Neural cell (in vitro differentiated cells): ENCODE data around the gene DNAJC8. TPM values are rescaled to one million over a fixed set of nuclear protein-coding genes. Genes with fewer than 3 reads are reported as not detected.

Experiments
- H2AFZ ChIP-seq: fragments of 200-600, 300-800 bp; sonication (generic), shearing (Covaris generic); 2 replicates; pipeline ENCODE4 v1.6.0; 2014; ENCODE audit warnings: low read depth, mild to moderate bottlenecking, antibody characterized with exemption, low read length, moderate library complexity
- H3F3A ChIP-seq: fragments of 200-600 bp; shearing (Covaris generic); 2 replicates; pipeline ENCODE4 v1.6.1; 2016; ENCODE audit warnings: mild to moderate bottlenecking, moderate library complexity, mixed read lengths, antibody characterized with exemption, low read length; ENCODE audit not compliant: insufficient read depth, poor library complexity, severe bottlenecking
- H3K27ac ChIP-seq: fragments of 200-600, 300-800 bp; sonication (generic), shearing (Covaris generic); 2 replicates; pipeline ENCODE4 v1.5.1; 2014; ENCODE audit warnings: mild to moderate bottlenecking, low read length, moderate library complexity
- H3K27me3 ChIP-seq: fragments of 300-800, 200-600 bp; sonication (generic), shearing (Covaris generic); 2 replicates; pipeline ENCODE4 v1.6.0; 2014; ENCODE audit warnings: mild to moderate bottlenecking, low read depth, low read length, moderate library complexity; ENCODE audit not compliant: insufficient read depth
- H3K36me3 ChIP-seq: fragments of 300-800, 200-600 bp; sonication (generic), shearing (Covaris generic); 2 replicates; pipeline ENCODE4 v1.5.1; 2014; ENCODE audit warnings: mild to moderate bottlenecking, antibody characterized with exemption, low read length, moderate library complexity; ENCODE audit not compliant: insufficient read depth
- H3K4me2 ChIP-seq: fragments of 300-800, 200-600 bp; sonication (generic), shearing (Covaris generic); 2 replicates; pipeline ENCODE4 v1.6.0; 2014; ENCODE audit warnings: mild to moderate bottlenecking, low read length
- H3K4me3 ChIP-seq: fragments of 300-800, 200-600 bp; sonication (generic), shearing (Covaris generic); 2 replicates; pipeline ENCODE4 v1.5.1; 2014; ENCODE audit warnings: mild to moderate bottlenecking, low read length, moderate library complexity
- H3K79me2 ChIP-seq: fragments of 200-600 bp; shearing (Covaris generic); replicated peaks from 2 replicates; pipeline ENCODE4 v1.6.0; 2014; ENCODE audit warnings: mild to moderate bottlenecking, low read length, moderate library complexity; ENCODE audit not compliant: insufficient read depth
- H3K9ac ChIP-seq: fragments of 300-800, 200-600 bp; sonication (generic), shearing (Covaris generic); 2 replicates; pipeline ENCODE4 v1.6.1; 2016; ENCODE audit warnings: mild to moderate bottlenecking, low read length, mixed read lengths
- H3K9me2 ChIP-seq: fragments of 200-600 bp; shearing (Covaris generic); 2 replicates; pipeline ENCODE4 v1.6.1; 2016; ENCODE audit warnings: mild to moderate bottlenecking, low read length, mixed read lengths; ENCODE audit not compliant: insufficient read depth
- H3K9me3 ChIP-seq: fragments of 200-600, 300-800 bp; sonication (generic), shearing (Covaris generic); 2 replicates; pipeline ENCODE4 v1.6.1; 2016; ENCODE audit warnings: mild to moderate bottlenecking, mixed run types, low read length, moderate library complexity, mixed read lengths
- H4K20me1 ChIP-seq: fragments of 200-600 bp; shearing (Covaris generic); 2 replicates; pipeline ENCODE4 v1.6.1; 2016; ENCODE audit warnings: mild to moderate bottlenecking, mixed run types; ENCODE audit not compliant: insufficient read depth
- EP300 ChIP-seq: fragments of 450-650 bp; conservative IDR thresholded peaks from 2 replicates; pipeline ENCODE4 v1.6.1; 2014; ENCODE audit warnings: antibody characterized with exemption, mild to moderate bottlenecking, moderate library complexity; ENCODE audit not compliant: poor library complexity, severe bottlenecking
- EZH2 ChIP-seq: fragments of 200-600, 300-800 bp; shearing (Covaris generic), sonication (generic); IDR thresholded peaks from 2 replicates; pipeline ENCODE4 v1.6.1; 2014; ENCODE audit warnings: antibody characterized with exemption, low read length, borderline replicate concordance, mild to moderate bottlenecking; ENCODE audit not compliant: insufficient read depth, poor library complexity, severe bottlenecking
- MXI1 ChIP-seq: fragments of 450-650 bp; conservative IDR thresholded peaks from 2 replicates; pipeline ENCODE4 v1.6.1; 2014; ENCODE audit warnings: antibody characterized with exemption, mild to moderate bottlenecking; ENCODE audit not compliant: poor library complexity, severe bottlenecking
- POLR2AphosphoS5 ChIP-seq: IDR thresholded peaks from 2 replicates; pipeline ENCODE4 v1.6.1; 2012
- RAD21 ChIP-seq: fragments of 450-650 bp; conservative IDR thresholded peaks from 2 replicates; pipeline ENCODE4 v1.6.1; 2014; ENCODE audit warnings: antibody characterized with exemption, mild to moderate bottlenecking, moderate library complexity
- REST ChIP-seq: IDR thresholded peaks from 2 replicates; pipeline ENCODE4 v1.6.1; 2012; ENCODE audit warnings: borderline replicate concordance
- SMC3 ChIP-seq: fragments of 450-650 bp; conservative IDR thresholded peaks from 2 replicates; pipeline ENCODE4 v1.6.1; 2014; ENCODE audit warnings: antibody characterized with exemption, mild to moderate bottlenecking, moderate library complexity; ENCODE audit not compliant: poor library complexity
- TAF1 ChIP-seq: IDR thresholded peaks from 2 replicates; pipeline ENCODE4 v1.6.1; 2012; ENCODE audit warnings: low read depth
- polyA plus RNA-seq: library from polyadenylated mRNA; depleted of rRNA; stranded (reverse); fragments of >200 nt; gene quantifications from 2 replicates; pipeline ENCODE4 v1.2.3, GENCODE V29; 2014
- TF ChIP-seq, protein P1 (sequence below): fragments of 450-650 bp; IDR thresholded peaks from 2 replicates; pipeline ENCODE4 v1.5.1; 2014; ENCODE audit warnings: antibody characterized with exemption, mild to moderate bottlenecking, moderate library complexity; ENCODE audit not compliant: poor library complexity, severe bottlenecking

The DNAJC8 gene
- polyA plus RNA-seq, 1 donor from 2014 or later, result 184 TPM

GRCh38 chr1:28264897-28265296, 32.1 kb upstream of the DNAJC8 start:
- no peak overlapping the region for H3K9ac ChIP-seq
- no peaks in the 10 kb centered on the region for H4K20me1 ChIP-seq
- H3K79me2 ChIP-seq, result peaks cover 51% of the 10 kb centered on the region
- no peaks in the 10 kb centered on the region for H3K27me3 ChIP-seq
- no peak overlapping the region for H3K4me3 ChIP-seq
- no peaks in the 10 kb centered on the region for H3F3A ChIP-seq
- TF ChIP-seq, protein P1, sequence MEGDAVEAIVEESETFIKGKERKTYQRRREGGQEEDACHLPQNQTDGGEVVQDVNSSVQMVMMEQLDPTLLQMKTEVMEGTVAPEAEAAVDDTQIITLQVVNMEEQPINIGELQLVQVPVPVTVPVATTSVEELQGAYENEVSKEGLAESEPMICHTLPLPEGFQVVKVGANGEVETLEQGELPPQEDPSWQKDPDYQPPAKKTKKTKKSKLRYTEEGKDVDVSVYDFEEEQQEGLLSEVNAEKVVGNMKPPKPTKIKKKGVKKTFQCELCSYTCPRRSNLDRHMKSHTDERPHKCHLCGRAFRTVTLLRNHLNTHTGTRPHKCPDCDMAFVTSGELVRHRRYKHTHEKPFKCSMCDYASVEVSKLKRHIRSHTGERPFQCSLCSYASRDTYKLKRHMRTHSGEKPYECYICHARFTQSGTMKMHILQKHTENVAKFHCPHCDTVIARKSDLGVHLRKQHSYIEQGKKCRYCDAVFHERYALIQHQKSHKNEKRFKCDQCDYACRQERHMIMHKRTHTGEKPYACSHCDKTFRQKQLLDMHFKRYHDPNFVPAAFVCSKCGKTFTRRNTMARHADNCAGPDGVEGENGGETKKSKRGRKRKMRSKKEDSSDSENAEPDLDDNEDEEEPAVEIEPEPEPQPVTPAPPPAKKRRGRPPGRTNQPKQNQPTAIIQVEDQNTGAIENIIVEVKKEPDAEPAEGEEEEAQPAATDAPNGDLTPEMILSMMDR, result no peak
- TF ChIP-seq MXI1 (no peak), SMC3 (no peak), RAD21 (no peak), EZH2 (no peak), EP300 (no peak), REST (no peak), POLR2AphosphoS5 (no peak), TAF1 (no peak)
- H3K4me2 ChIP-seq, result no peak overlapping the region
- no peaks in the 10 kb centered on the region for H3K9me3 ChIP-seq
- no peak overlapping the region for H2AFZ ChIP-seq
- no peak overlapping the region for H3K27ac ChIP-seq
- H3K9me2 ChIP-seq, result no peaks in the 10 kb centered on the region
- H3K36me3 ChIP-seq, result no peaks in the 10 kb centered on the region

DNA sequence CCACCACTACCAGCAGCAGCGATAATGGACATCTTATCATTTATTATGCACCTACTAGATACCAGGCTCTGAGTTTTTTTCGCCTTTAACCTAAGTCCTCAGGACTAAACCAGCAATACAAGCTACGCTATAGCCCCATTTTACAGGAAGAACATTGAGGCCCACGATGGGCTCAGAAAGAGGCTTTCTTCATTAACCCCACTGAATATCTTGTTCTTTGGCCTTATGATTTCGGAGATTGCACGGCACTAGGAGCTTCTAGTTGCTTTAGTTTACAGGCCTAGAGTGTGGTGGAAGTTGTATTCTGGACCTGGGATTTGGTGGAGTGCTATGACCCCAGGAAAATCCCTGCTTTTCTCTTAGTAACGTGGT, 28.0 kb upstream of the DNAJC8 start:
- Histone ChIP-seq H3F3A (no peaks in the 10 kb centered on the region), H3K27me3 (no peaks in the 10 kb centered on the region), H3K36me3 (no peaks in the 10 kb centered on the region), H3K4me3 (peak overlapping the region; percentile 99), H3K27ac (no peak overlapping the region), H3K9me2 (no peaks in the 10 kb centered on the region), H3K79me2 (peaks cover 32% of the 10 kb centered on the region), H3K4me2 (peak overlapping the region; percentile 37), H4K20me1 (no peaks in the 10 kb centered on the region), H3K9me3 (no peaks in the 10 kb centered on the region), H3K9ac (peak overlapping the region; percentile 86), H2AFZ (no peak overlapping the region)
- TF ChIP-seq RAD21, result no peak
